Neural crest cell (in vitro differentiated cells): ENCODE measurements around the gene TNRC6C. TPM values are rescaled to one million over a fixed set of nuclear protein-coding genes. Genes with fewer than 3 reads are reported as not detected.

ENCODE experiments used
- DNase-seq: peaks from one replicate; pipeline ENCODE4 v3.0.0; 2021; ENCODE audit warnings: low read depth, mixed read lengths, low spot score
- H3K27ac Mint-ChIP-seq: one replicate; pipeline ENCODE4 v1.8.0; 2021; ENCODE audit warnings: mild to moderate bottlenecking, mixed read lengths; ENCODE audit not compliant: unreplicated experiment
- H3K27me3 Mint-ChIP-seq: 2 replicates; pipeline ENCODE4 v1.8.0; 2021; ENCODE audit warnings: low read depth, mild to moderate bottlenecking, mixed read lengths
- H3K36me3 Mint-ChIP-seq: 2 replicates; pipeline ENCODE4 v1.8.0; 2021; ENCODE audit warnings: low read depth, mild to moderate bottlenecking, mixed read lengths
- H3K4me1 Mint-ChIP-seq: 2 replicates; pipeline ENCODE4 v1.8.0; 2021; ENCODE audit warnings: mixed read lengths
- H3K4me3 Mint-ChIP-seq: one replicate; pipeline ENCODE4 v1.8.0; 2021; ENCODE audit warnings: mild to moderate bottlenecking, mixed read lengths
- H3K9me3 Mint-ChIP-seq: 2 replicates; pipeline ENCODE4 v1.8.0; 2021; ENCODE audit warnings: mixed read lengths
- total RNA-seq: library from RNA; stranded (reverse); gene quantifications from 2 replicates; pipeline ENCODE4 v1.2.1, GENCODE V29; 2021
- TF ChIP-seq, protein P1 (sequence below): fragments of 200-600 bp; sonication (generic); conservative IDR thresholded peaks from 2 replicates; pipeline ENCODE4 v1.5.0; 2021; ENCODE audit warnings: antibody characterized with exemption, mild to moderate bottlenecking

Gene TNRC6C
- total RNA-seq, 1 donor from 2014 or later, result 40.5 TPM

DNA sequence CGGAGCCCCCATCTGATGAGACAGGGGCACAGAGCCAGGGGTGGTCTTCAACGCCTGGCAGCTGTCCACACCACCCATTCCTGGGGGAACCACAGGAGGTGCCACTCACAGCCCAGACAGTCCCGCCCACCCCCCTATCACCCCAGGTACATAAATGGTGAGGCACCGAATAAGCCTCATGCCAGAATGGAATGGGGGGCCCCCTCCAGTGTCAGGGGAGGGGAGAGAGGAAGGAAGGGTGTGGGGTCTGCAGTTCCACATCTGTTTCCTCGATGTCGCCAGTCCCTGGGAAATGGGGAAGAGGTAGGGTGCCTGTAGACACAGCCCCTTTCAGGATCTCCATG, 168.4 kb downstream of the TNRC6C start:
- peaks cover 20% of the 10 kb centered on the region for H3K27me3 Mint-ChIP-seq

DNA sequence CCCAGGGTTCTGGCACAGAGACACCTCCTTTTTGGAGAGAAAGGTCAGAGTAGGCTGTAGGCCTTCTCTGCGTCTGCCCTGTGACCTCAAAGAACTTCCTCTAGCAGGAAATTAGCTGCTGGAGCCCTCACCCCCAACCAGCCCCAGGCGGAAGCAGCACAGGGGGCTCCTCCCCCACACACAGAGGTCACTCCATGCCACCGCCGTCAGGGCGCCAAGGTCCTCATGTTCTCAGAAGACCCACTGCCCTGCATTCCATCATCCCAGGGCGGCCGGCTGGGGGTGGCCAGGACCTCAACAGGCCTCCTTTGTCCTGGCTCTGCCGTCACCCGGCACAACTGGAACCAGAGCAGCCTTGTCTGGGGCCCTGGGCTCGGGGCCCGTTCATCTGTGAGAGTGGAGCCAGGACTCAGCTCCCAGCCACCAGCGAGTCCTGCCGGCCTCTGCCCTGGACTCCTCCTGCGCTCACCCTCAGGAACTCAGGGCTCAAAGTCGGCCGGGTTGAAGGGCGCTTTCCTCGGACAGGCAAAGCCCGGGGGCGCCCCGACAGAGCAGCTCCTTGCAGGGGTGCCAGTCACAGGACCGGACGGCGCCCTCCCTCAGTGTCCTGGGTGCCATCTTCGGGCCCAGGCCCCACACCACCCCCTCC, 168.9 kb downstream of the TNRC6C start:
- Mint-ChIP-seq H3K4me3 (peak overlapping the region; percentile 87), H3K27me3 (peaks cover 20% of the 10 kb centered on the region), H3K9me3 (no peaks in the 10 kb centered on the region), H3K36me3 (no peaks in the 10 kb centered on the region), H3K4me1 (peaks cover 30% of the 10 kb centered on the region), H3K27ac (peak overlapping the region; percentile 94)
- TF ChIP-seq, protein P1, sequence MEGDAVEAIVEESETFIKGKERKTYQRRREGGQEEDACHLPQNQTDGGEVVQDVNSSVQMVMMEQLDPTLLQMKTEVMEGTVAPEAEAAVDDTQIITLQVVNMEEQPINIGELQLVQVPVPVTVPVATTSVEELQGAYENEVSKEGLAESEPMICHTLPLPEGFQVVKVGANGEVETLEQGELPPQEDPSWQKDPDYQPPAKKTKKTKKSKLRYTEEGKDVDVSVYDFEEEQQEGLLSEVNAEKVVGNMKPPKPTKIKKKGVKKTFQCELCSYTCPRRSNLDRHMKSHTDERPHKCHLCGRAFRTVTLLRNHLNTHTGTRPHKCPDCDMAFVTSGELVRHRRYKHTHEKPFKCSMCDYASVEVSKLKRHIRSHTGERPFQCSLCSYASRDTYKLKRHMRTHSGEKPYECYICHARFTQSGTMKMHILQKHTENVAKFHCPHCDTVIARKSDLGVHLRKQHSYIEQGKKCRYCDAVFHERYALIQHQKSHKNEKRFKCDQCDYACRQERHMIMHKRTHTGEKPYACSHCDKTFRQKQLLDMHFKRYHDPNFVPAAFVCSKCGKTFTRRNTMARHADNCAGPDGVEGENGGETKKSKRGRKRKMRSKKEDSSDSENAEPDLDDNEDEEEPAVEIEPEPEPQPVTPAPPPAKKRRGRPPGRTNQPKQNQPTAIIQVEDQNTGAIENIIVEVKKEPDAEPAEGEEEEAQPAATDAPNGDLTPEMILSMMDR, result no peak
- DNase-seq, result peak; percentile 68

More for the DNA sequence above, 168.4 kb downstream of the TNRC6C start:
- H3K4me1 Mint-ChIP-seq, result peaks cover 30% of the 10 kb centered on the region
- H3K9me3 Mint-ChIP-seq, result no peaks in the 10 kb centered on the region
- peak overlapping the region; percentile 94 for H3K27ac Mint-ChIP-seq
- DNase-seq, result no peak
- no peaks in the 10 kb centered on the region for H3K36me3 Mint-ChIP-seq
- TF ChIP-seq, protein P1, result no peak
- H3K4me3 Mint-ChIP-seq, result peak overlapping the region; percentile 87

DNA sequence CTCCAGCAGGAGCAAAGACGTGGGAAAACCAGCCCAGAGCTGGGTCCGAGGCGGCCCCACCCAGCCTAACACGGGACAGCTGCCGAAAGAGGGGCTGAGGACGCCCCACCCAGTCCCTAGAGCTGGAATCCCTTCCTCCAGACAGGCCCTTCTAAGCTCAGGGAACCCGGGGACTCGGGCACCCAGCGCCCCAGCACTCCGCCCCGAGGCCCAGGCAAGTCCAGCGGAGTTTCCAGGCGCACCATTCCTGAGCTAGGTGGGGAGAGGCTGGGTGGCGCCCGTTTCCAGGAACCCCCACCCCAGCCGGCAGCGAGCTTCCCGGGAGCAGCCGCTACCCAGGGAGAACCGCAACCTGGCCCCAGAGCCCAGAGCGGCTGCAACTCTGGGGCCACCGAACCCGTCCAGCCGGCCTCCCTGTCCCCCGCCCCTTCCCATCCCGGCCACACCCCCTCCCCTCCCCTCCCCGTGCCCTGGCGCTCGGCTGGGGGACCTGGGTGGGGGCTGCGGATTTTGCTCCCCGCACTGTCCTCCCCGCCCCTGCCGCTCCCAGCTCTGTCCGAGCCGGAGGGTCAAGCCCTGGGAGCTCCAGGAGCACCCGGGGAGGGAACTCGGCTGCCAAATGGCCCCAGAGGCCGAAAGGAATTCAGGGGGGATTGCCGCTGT, 169.5 kb downstream of the TNRC6C start:
- Mint-ChIP-seq H3K27ac (peak overlapping the region; percentile 94), H3K4me3 (peak overlapping the region; percentile 87)
- TF ChIP-seq, protein P1, result no peak

DNA sequence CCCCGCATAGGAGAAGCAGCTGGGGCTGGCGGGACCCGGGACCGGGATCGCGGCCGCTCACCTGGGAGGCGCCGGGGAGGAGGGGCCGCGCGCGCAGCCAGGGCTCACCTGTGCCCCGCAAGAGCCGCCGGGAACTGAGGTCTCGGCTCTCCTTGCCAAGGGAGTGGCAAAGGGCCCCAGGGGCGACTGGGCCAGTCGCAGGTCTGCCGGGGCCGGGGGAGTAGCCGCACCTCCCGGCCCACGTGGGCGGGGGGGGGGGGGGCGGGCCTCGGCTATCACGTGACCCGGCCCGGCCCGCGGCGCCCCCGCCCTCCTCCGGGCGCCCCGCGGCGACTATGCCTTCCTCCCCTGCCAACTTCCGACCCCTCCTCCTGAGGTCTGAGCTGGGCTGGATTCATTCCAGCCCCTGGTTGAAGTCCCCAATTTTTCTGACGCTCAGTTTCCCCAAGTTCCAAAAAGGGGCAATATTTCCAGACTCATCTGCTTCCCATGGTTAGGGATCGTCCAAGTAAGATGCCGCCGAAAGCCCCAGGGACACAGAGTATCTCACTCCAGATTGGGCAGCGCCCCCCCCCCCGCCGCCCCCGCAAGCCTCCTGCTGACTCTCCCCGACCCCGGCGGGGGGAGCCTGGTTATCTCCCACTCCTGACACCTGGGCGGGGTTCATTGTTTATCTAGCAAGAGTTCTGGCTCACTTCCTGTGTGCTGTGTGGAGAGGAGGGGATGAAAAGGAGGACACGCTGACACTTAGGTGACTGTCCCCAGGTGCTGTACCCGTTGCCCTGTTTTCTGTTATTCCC, 170.2 kb downstream of the TNRC6C start, which contains the start of gene TMC6:
TSS of gene TMC6 (minus strand) at position 205 of the 800 bp plus-strand sequence. CDS start 1,923 bp downstream, outside the sequence.
- Mint-ChIP-seq H3K27ac (peak within 1 kb of the TSS; percentile 94), H3K27me3 (peaks cover 30% of the 10 kb centered on the region)

More for the DNA sequence above, 169.5 kb downstream of the TNRC6C start:
- Mint-ChIP-seq H3K9me3 (no peaks in the 10 kb centered on the region), H3K4me1 (peaks cover 30% of the 10 kb centered on the region), H3K36me3 (no peaks in the 10 kb centered on the region), H3K27me3 (peaks cover 26% of the 10 kb centered on the region)
- no peak for DNase-seq

More for the DNA sequence above, 170.2 kb downstream of the TNRC6C start, which contains the start of gene TMC6:
- TF ChIP-seq, protein P1, result no peak
- peak; percentile 31 for DNase-seq
- H3K4me3 Mint-ChIP-seq, result peak within 1 kb of the TSS; percentile 92
- H3K4me1 Mint-ChIP-seq, result peaks cover 30% of the 10 kb centered on the region
- no peaks in the 10 kb centered on the region for H3K9me3 Mint-ChIP-seq
- H3K36me3 Mint-ChIP-seq, result no peaks in the 10 kb centered on the region
